ENCODE results near the gene NCR1.
"Not testable (repeated sequence)": the region's sequence is repeated elsewhere in the genome, so short reads cannot be mapped to it uniquely, and the experiment has no call there.

NCR1 gene

DNA sequence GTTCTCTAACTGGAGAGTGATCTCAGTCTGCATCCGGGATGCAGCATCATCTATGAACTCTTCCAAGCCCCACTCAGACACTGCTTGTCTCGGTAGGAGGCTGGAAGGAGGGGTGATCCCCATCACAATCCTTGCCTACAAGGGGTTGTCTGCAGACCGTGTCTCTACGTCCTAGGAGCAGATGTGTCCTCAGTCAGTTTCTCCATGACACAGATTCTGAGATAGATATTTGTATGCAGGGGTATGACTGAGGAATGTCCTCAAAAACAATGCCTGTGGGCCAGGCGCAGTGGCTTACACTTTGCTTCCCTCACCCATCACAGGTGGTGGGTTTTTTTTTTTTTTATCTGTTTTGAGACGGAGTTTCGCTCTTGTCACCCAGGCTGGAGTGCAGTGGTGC is 871 bp downstream of the NCR1 start:
- Histone ChIP-seq H3K23ac (ENCODE audit: low read length) (no peak overlapping the region), H2AK5ac (ENCODE audit: low read length) (no peak overlapping the region), H4K8ac (ENCODE audit: low read depth, low read length) (no peak overlapping the region), H3K79me1 (ENCODE audit: low read length) (no peaks in the 10 kb centered on the region), H3K27ac (ENCODE audit: low read depth, low read length) (no peak overlapping the region), H2BK120ac (ENCODE audit: low read depth, low read length) (no peak overlapping the region), H3K27me3 (ENCODE audit: insufficient read depth, low read length, poor library complexity) (no peaks in the 10 kb centered on the region), H2BK15ac (replicated peaks; ENCODE audit: low read depth) (no peak overlapping the region), H3K4me1 (ENCODE audit: control insufficient read depth, low read depth, low read length) (peaks cover 4% of the 10 kb centered on the region), H3K4me2 (ENCODE audit: low read length) (no peak overlapping the region), H3K18ac (ENCODE audit: low read length) (no peak overlapping the region), H2BK5ac (ENCODE audit: low read length) (no peak overlapping the region), H3K9ac (ENCODE audit: low read length) (no peak overlapping the region), H3K4ac (ENCODE audit: low read depth, low read length) (no peak overlapping the region), H3K56ac (ENCODE audit: low read length) (peak overlapping the region; percentile 60), H3K36me3 (ENCODE audit: control insufficient read depth, insufficient read depth, low read length) (no peaks in the 10 kb centered on the region), H4K5ac (ENCODE audit: low read length) (no peak overlapping the region), H3K79me2 (ENCODE audit: control insufficient read depth, insufficient read depth, low read length) (no peaks in the 10 kb centered on the region), H3K4me3 (ENCODE audit: low read length) (no peak overlapping the region)
- no peak for DNase-seq
- WGBS (ENCODE audit: extremely low coverage, insufficient coverage, low lambda C conversion rate): no CpG with 5 or more reads among the region's 7 CpGs

GRCh38 chr19:54907899-54908298 is 2.0 kb downstream of the NCR1 start:
- not testable (repeated sequence) for H3K9ac ChIP-seq (ENCODE audit: low read length); DNase-seq; H3K23ac ChIP-seq (ENCODE audit: low read length); H3K56ac ChIP-seq (ENCODE audit: low read length); H3K27ac ChIP-seq (ENCODE audit: low read depth, low read length); H2AK5ac ChIP-seq (ENCODE audit: low read length); H3K4me3 ChIP-seq (ENCODE audit: low read length); H3K4me2 ChIP-seq (ENCODE audit: low read length); H4K5ac ChIP-seq (ENCODE audit: low read length); H3K4ac ChIP-seq (ENCODE audit: low read depth, low read length); H3K18ac ChIP-seq (ENCODE audit: low read length); H2BK120ac ChIP-seq (ENCODE audit: low read depth, low read length); H3K4me1 ChIP-seq (ENCODE audit: control insufficient read depth, low read depth, low read length); H3K27me3 ChIP-seq (ENCODE audit: insufficient read depth, low read length, poor library complexity); H2BK15ac ChIP-seq (replicated peaks; ENCODE audit: low read depth); H3K79me2 ChIP-seq (ENCODE audit: control insufficient read depth, insufficient read depth, low read length); H3K36me3 ChIP-seq (ENCODE audit: control insufficient read depth, insufficient read depth, low read length); H4K8ac ChIP-seq (ENCODE audit: low read depth, low read length); H3K79me1 ChIP-seq (ENCODE audit: low read length); H2BK5ac ChIP-seq (ENCODE audit: low read length)
- WGBS (ENCODE audit: extremely low coverage, insufficient coverage, low lambda C conversion rate): no CpG with 5 or more reads among the region's 5 CpGs

- no CpG with 5 or more reads among the region's 11 CpGs for WGBS (ENCODE audit: extremely low coverage, insufficient coverage, low lambda C conversion rate)
- Histone ChIP-seq H3K4ac (ENCODE audit: low read depth, low read length) (no peak overlapping the region), H3K56ac (ENCODE audit: low read length) (peak overlapping the region; percentile 34), H2AK5ac (ENCODE audit: low read length) (no peak overlapping the region), H3K79me2 (ENCODE audit: control insufficient read depth, insufficient read depth, low read length) (no peaks in the 10 kb centered on the region), H3K27ac (ENCODE audit: low read depth, low read length) (no peak overlapping the region), H3K27me3 (ENCODE audit: insufficient read depth, low read length, poor library complexity) (no peaks in the 10 kb centered on the region), H2BK120ac (ENCODE audit: low read depth, low read length) (no peak overlapping the region), H3K36me3 (ENCODE audit: control insufficient read depth, insufficient read depth, low read length) (no peaks in the 10 kb centered on the region), H3K4me2 (ENCODE audit: low read length) (no peak overlapping the region), H3K9ac (ENCODE audit: low read length) (no peak overlapping the region), H2BK5ac (ENCODE audit: low read length) (no peak overlapping the region), H3K4me1 (ENCODE audit: control insufficient read depth, low read depth, low read length) (no peaks in the 10 kb centered on the region), H3K18ac (ENCODE audit: low read length) (no peak overlapping the region), H3K23ac (ENCODE audit: low read length) (no peak overlapping the region), H4K5ac (ENCODE audit: low read length) (no peak overlapping the region), H3K4me3 (ENCODE audit: low read length) (no peak overlapping the region), H2BK15ac (replicated peaks; ENCODE audit: low read depth) (no peak overlapping the region), H4K8ac (ENCODE audit: low read depth, low read length) (no peak overlapping the region), H3K79me1 (ENCODE audit: low read length) (no peaks in the 10 kb centered on the region)
- no peak for DNase-seq
These were observed 10.9 kb downstream of the NCR1 start for GRCh38 chr19:54916822-54917221.

DNA sequence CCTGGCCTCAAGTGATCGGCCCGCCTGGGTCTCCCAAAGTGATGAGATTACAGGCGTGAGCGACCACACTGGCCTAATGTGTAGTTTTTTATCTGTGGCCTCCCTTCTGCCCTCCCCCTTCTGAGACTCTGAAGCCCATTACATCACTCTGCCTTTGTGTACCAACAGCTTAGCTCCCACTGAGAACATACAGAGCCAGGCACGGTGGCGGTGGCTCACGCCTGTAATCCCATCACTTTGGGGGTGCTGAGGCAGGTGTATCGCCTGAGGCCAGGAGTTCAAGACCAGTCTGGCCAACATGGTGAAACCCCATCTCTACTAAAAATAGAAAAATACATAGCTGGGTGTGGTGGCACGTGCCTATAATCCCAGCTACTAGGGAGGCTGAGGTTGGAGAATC is 12.6 kb downstream of the NCR1 start:
- WGBS (ENCODE audit: extremely low coverage, insufficient coverage, low lambda C conversion rate): no CpG with 5 or more reads among the region's 9 CpGs
- no peaks in the 10 kb centered on the region for H3K27me3 ChIP-seq (ENCODE audit: insufficient read depth, low read length, poor library complexity)
- H2BK120ac ChIP-seq (ENCODE audit: low read depth, low read length): no peak overlapping the region
- H4K8ac ChIP-seq (ENCODE audit: low read depth, low read length): no peak overlapping the region
- H3K4me3 ChIP-seq (ENCODE audit: low read length): no peak overlapping the region
- no peak overlapping the region for H3K27ac ChIP-seq (ENCODE audit: low read depth, low read length)
- H2BK15ac ChIP-seq (replicated peaks; ENCODE audit: low read depth): no peak overlapping the region
- no peak overlapping the region for H3K23ac ChIP-seq (ENCODE audit: low read length)
- no peak overlapping the region for H3K56ac ChIP-seq (ENCODE audit: low read length)
- no peak overlapping the region for H3K9ac ChIP-seq (ENCODE audit: low read length)
- no peak overlapping the region for H2AK5ac ChIP-seq (ENCODE audit: low read length)
- DNase-seq: peak; percentile 19
- no peak overlapping the region for H3K4me2 ChIP-seq (ENCODE audit: low read length)
- no peaks in the 10 kb centered on the region for H3K79me2 ChIP-seq (ENCODE audit: control insufficient read depth, insufficient read depth, low read length)
- no peak overlapping the region for H3K4ac ChIP-seq (ENCODE audit: low read depth, low read length)
- no peak overlapping the region for H3K18ac ChIP-seq (ENCODE audit: low read length)
- H3K79me1 ChIP-seq (ENCODE audit: low read length): no peaks in the 10 kb centered on the region
- no peaks in the 10 kb centered on the region for H3K4me1 ChIP-seq (ENCODE audit: control insufficient read depth, low read depth, low read length)
- H3K36me3 ChIP-seq (ENCODE audit: control insufficient read depth, insufficient read depth, low read length): no peaks in the 10 kb centered on the region
- no peak overlapping the region for H4K5ac ChIP-seq (ENCODE audit: low read length)
- no peak overlapping the region for H2BK5ac ChIP-seq (ENCODE audit: low read length)

GRCh38 chr19:54919646-54920563 is 14.0 kb downstream of the NCR1 start:
- not testable (repeated sequence) for H3K4me1 ChIP-seq (ENCODE audit: control insufficient read depth, low read depth, low read length); H3K27ac ChIP-seq (ENCODE audit: low read depth, low read length); H4K8ac ChIP-seq (ENCODE audit: low read depth, low read length); H3K4ac ChIP-seq (ENCODE audit: low read depth, low read length); H3K27me3 ChIP-seq (ENCODE audit: insufficient read depth, low read length, poor library complexity); H4K5ac ChIP-seq (ENCODE audit: low read length); H2BK5ac ChIP-seq (ENCODE audit: low read length); H3K4me3 ChIP-seq (ENCODE audit: low read length); H3K4me2 ChIP-seq (ENCODE audit: low read length); H2BK120ac ChIP-seq (ENCODE audit: low read depth, low read length); H3K9ac ChIP-seq (ENCODE audit: low read length); H3K79me2 ChIP-seq (ENCODE audit: control insufficient read depth, insufficient read depth, low read length); H2BK15ac ChIP-seq (replicated peaks; ENCODE audit: low read depth); H3K79me1 ChIP-seq (ENCODE audit: low read length); H3K23ac ChIP-seq (ENCODE audit: low read length); H3K56ac ChIP-seq (ENCODE audit: low read length); H2AK5ac ChIP-seq (ENCODE audit: low read length); H3K36me3 ChIP-seq (ENCODE audit: control insufficient read depth, insufficient read depth, low read length)
- DNase-seq: peak; percentile 59
- H3K18ac ChIP-seq (ENCODE audit: low read length): peak overlapping the region; percentile 2
- WGBS (ENCODE audit: extremely low coverage, insufficient coverage, low lambda C conversion rate): no CpG with 5 or more reads among the region's 24 CpGs

- no peak for DNase-seq
- no peak overlapping the region for H3K4me3 ChIP-seq (ENCODE audit: low read length)
These were observed 15.1 kb downstream of the NCR1 start for GRCh38 chr19:54921082-54921481.

More at GRCh38 chr19:54921082-54921481, 15.1 kb downstream of the NCR1 start:
- no peak overlapping the region for H3K18ac ChIP-seq (ENCODE audit: low read length)
- WGBS (ENCODE audit: extremely low coverage, insufficient coverage, low lambda C conversion rate): no CpG with 5 or more reads among the region's 7 CpGs
- no peak overlapping the region for H3K23ac ChIP-seq (ENCODE audit: low read length)
- no peak overlapping the region for H3K27ac ChIP-seq (ENCODE audit: low read depth, low read length)
- H4K8ac ChIP-seq (ENCODE audit: low read depth, low read length): no peak overlapping the region
- no peaks in the 10 kb centered on the region for H3K27me3 ChIP-seq (ENCODE audit: insufficient read depth, low read length, poor library complexity)
- H3K79me2 ChIP-seq (ENCODE audit: control insufficient read depth, insufficient read depth, low read length): no peaks in the 10 kb centered on the region
- H2AK5ac ChIP-seq (ENCODE audit: low read length): no peak overlapping the region
- H3K79me1 ChIP-seq (ENCODE audit: low read length): no peaks in the 10 kb centered on the region
- H4K5ac ChIP-seq (ENCODE audit: low read length): no peak overlapping the region
- no peak overlapping the region for H2BK15ac ChIP-seq (replicated peaks; ENCODE audit: low read depth)
- no peak overlapping the region for H2BK5ac ChIP-seq (ENCODE audit: low read length)
- H3K36me3 ChIP-seq (ENCODE audit: control insufficient read depth, insufficient read depth, low read length): no peaks in the 10 kb centered on the region
- H2BK120ac ChIP-seq (ENCODE audit: low read depth, low read length): no peak overlapping the region
- no peaks in the 10 kb centered on the region for H3K4me1 ChIP-seq (ENCODE audit: control insufficient read depth, low read depth, low read length)
- H3K56ac ChIP-seq (ENCODE audit: low read length): no peak overlapping the region
- H3K4me2 ChIP-seq (ENCODE audit: low read length): no peak overlapping the region
- H3K4ac ChIP-seq (ENCODE audit: low read depth, low read length): no peak overlapping the region
- H3K9ac ChIP-seq (ENCODE audit: low read length): no peak overlapping the region

Measured in mesendoderm (in vitro differentiated cells).